OCI-M2 (cell line): ENCODE results near the gene NPY1R.

ENCODE experiments used
- DNase-seq: peaks from one replicate; lab custom pipeline; 2025; ENCODE audit not compliant: unreplicated experiment; lab: John Stamatoyannopoulos, UW

The NPY1R gene

GRCh38 chr4:163280703-163281519, 51.5 kb downstream of the NPY1R start:
- DNase-seq, result no peak

- no peak for DNase-seq
Measured at GRCh38 chr4:163279713-163280112, 52.7 kb downstream of the NPY1R start.

- no peak for DNase-seq
Measured at GRCh38 chr4:163274861-163275260, 57.5 kb downstream of the NPY1R start.
